HEK293T (cell line): ENCODE measurements around the gene CBX1.
"Not testable (repeated sequence)": the region's sequence is repeated elsewhere in the genome, so short reads cannot be mapped to it uniquely, and the experiment has no call there.

Experiments
- CTCF ChIA-PET: fragments of 350-600 bp; formaldehyde crosslinking; extraction: SDS; loops from one replicate; lab custom pipeline; 2021; ENCODE audit warnings: antibody characterized with exemption, inconsistent platforms; lab: Yijun Ruan, JAX
- POLR2A ChIA-PET: fragments of 350-600 bp; formaldehyde crosslinking; extraction: SDS; loops from one replicate; lab custom pipeline; 2020; ENCODE audit warnings: antibody characterized with exemption, inconsistent platforms; lab: Yijun Ruan, JAX
- DNase-seq: peaks from one replicate; pipeline ENCODE4 v3.0.0; 2012; ENCODE audit warnings: mixed read lengths; ENCODE audit errors: extremely low spot score
- ARNT ChIP-seq: fragments of 450-650 bp; IDR thresholded peaks from 2 replicates; pipeline ENCODE4 v1.6.1; 2017; ENCODE audit warnings: mild to moderate bottlenecking
- BHLHE40 ChIP-seq: fragments of 450-650 bp; IDR thresholded peaks from 2 replicates; pipeline ENCODE4 v1.6.1; 2016; ENCODE audit warnings: mild to moderate bottlenecking, moderate library complexity, borderline replicate concordance
- CTBP1 ChIP-seq: fragments of 450-650 bp; IDR thresholded peaks from 2 replicates; pipeline ENCODE4 v1.6.1; 2016; ENCODE audit warnings: borderline replicate concordance
- ELF4 ChIP-seq: fragments of 450-650 bp; IDR thresholded peaks from 2 replicates; pipeline ENCODE4 v1.6.1; 2017; ENCODE audit warnings: antibody characterized with exemption
- FOXA1 ChIP-seq: fragments of 450-650 bp; IDR thresholded peaks from 2 replicates; pipeline ENCODE4 v1.6.1; 2016; ENCODE audit warnings: mild to moderate bottlenecking
- FOXK2 ChIP-seq: fragments of 450-650 bp; IDR thresholded peaks from 2 replicates; pipeline ENCODE4 v1.6.1; 2016; ENCODE audit warnings: mild to moderate bottlenecking
- FOXM1 ChIP-seq: fragments of 450-650 bp; IDR thresholded peaks from 2 replicates; pipeline ENCODE4 v1.6.1; 2017; ENCODE audit warnings: mild to moderate bottlenecking, borderline replicate concordance
- HDGF ChIP-seq: fragments of 450-650 bp; IDR thresholded peaks from 2 replicates; pipeline ENCODE4 v1.6.1; 2017; ENCODE audit warnings: antibody characterized with exemption, borderline replicate concordance
- L3MBTL2 ChIP-seq: fragments of 450-650 bp; conservative IDR thresholded peaks from 2 replicates; pipeline ENCODE4 v1.6.1; 2016; ENCODE audit warnings: mild to moderate bottlenecking
- LEF1 ChIP-seq: fragments of 450-650 bp; IDR thresholded peaks from 2 replicates; pipeline ENCODE4 v1.6.1; 2017; ENCODE audit warnings: mild to moderate bottlenecking, borderline replicate concordance
- NFRKB ChIP-seq: fragments of 450-650 bp; IDR thresholded peaks from 2 replicates; pipeline ENCODE4 v1.6.1; 2016; ENCODE audit warnings: mild to moderate bottlenecking, moderate library complexity
- SP1 ChIP-seq: fragments of 450-650 bp; IDR thresholded peaks from 2 replicates; pipeline ENCODE4 v1.6.1; 2017
- SUZ12 ChIP-seq: fragments of 450-650 bp; IDR thresholded peaks from 2 replicates; pipeline ENCODE4 v1.6.1; 2016; ENCODE audit warnings: mild to moderate bottlenecking
- TARDBP ChIP-seq: fragments of 450-650 bp; IDR thresholded peaks from 2 replicates; pipeline ENCODE4 v1.6.1; 2016
- ZNF384 ChIP-seq: fragments of 450-650 bp; IDR thresholded peaks from 2 replicates; pipeline ENCODE4 v1.6.1; 2016
- TF ChIP-seq, protein P1 (sequence below): fragments of 450-650 bp; IDR thresholded peaks from 2 replicates; pipeline ENCODE4 v1.6.1; 2016

Gene CBX1

DNA sequence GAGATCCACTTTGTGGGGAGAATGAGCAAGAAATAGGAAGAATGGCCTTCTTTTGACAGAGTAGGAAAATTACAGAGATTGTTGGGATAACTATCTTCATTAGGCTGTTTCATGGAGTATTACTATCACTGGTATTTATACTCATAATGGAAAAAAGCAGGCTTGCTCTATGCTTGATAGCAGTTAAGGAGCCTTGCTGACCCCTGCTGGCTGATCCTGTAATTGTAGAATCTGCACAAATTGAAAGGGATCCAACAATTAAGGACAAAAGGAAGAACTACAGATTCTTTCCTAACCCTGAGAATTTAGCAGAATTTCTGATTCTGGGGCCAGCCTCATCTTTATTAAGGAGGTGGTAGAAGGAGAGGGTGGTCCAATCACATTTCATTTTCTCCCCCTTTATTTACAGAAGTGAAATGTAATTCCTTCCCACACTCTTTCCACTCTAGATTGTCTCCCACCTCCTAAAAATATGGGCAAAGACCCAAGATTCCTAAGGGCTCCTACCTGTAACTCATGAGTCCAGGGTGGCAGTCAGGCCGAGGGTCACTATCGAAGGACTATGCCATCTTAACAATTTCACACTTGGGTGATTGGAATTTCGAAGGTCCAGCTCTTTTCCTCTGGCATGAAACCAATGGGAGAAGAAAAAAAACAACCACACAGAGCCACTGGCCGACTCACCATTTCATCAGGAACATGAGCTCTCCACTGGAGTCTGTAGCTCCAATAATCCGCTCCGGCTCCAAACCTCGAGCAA, 26.8 kb downstream of the CBX1 start:
- TF ChIP-seq HDGF (no peak), ARNT (no peak), ZNF384 (no peak), BHLHE40 (no peak), TARDBP (no peak), NFRKB (no peak), LEF1 (no peak)
- CTCF ChIA-PET: interaction anchor here (0.6 to 4.8 kb wide), 3 partner anchors 10 to 48 kb away, joined by 3 to 27 read pairs (median 5); no protein-coding TSS in a partner anchor
- POLR2A ChIA-PET: interaction anchor here (1.0 to 2.5 kb wide), 4 partner anchors 26 to 50 kb away, joined by 3 to 9 read pairs (median 6); partner anchors contain the start of gene NFE2L1
- peak; percentile 63 for DNase-seq

DNA sequence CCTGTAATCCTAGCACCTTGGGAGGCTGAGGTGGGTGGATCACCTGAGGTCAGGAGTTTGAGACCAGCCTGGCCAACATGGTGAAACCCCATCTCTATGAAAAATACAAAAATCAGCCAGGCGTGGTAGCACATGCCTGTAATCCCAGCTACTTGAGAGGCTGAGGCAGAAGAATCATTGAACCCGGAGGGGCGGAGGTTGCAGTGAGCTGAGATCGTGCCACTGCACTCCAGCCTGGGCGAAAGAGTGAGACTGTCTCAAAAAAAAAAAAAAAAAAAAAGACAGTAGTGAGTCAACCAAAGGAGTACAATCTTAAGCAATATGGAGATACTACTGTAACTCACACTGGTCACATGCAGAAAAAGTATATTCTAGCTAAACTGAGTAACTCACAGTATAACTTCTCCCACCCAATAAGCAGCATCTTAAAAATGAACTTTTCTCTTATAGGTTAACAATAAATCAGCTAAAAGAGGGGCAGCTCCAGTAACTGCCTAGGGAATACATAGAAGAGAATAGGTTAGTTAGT, 27.6 kb downstream of the CBX1 start:
- not testable (repeated sequence) for DNase-seq
- ChIA-PET CTCF (interaction anchor here (0.6 to 4.8 kb wide), 4 partner anchors 47 to 142 kb away, joined by 3 to 27 read pairs (median 8); no protein-coding TSS in a partner anchor), POLR2A (interaction anchor here (1.4 to 1.6 kb wide), 2 partner anchors 26 to 29 kb away, joined by 3 to 8 read pairs; partner anchors contain the start of gene NFE2L1)

DNA sequence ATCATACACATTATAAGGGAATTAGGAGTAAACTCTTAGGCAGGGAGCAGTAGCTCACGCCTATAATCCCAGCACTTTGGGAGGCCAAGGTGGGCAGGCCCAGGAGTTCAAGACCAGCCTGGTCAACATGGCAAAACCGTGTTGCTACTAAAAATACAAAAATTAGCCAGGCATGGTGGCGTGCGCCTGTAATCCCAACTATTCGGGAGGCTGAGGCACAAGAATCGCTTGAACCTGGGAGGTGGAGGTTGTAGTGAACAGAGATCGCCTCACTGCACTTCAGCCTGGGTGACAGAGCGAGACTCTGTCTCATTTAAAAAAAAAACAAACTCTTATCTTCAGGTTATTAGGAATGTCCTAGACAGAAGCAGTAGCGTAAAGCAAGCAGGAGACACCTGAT, 28.5 kb downstream of the CBX1 start:
- ChIA-PET CTCF (interaction anchor here (0.6 to 4.8 kb wide), 4 partner anchors 46 to 652 kb away, joined by 3 to 27 read pairs (median 8); no protein-coding TSS in a partner anchor), POLR2A (interaction anchor here (1.4 to 1.6 kb wide), 2 partner anchors 25 to 28 kb away, joined by 3 to 8 read pairs; partner anchors contain the start of gene NFE2L1)
- DNase-seq: not testable (repeated sequence)

DNA sequence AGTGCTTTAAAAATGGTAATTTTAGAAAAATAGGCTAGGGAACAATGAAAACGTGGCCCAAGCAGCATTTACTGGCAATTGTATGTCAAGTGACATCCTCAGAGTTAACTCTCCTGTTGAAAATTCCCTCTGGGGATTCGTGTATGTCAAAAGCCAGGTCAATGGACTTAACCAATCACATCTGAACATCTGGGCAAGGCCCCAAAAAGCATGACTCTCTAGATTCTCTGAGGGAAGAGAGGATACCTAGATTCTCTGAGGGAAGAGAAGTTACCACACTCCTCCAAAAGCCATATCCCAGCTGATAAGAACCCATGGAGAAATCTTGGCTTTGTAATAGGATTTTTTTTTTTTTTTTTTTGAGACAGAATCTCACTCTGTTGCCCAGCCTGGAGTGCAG, 29.6 kb downstream of the CBX1 start:
- ChIA-PET POLR2A (no interaction called here), CTCF (interaction anchor here (1.0 to 4.8 kb wide), 3 partner anchors 14 to 62 kb away, joined by 3 to 27 read pairs (median 3); no protein-coding TSS in a partner anchor)
- DNase-seq: no peak
- TF ChIP-seq ZNF384: no peak
- TF ChIP-seq CTBP1: no peak

DNA sequence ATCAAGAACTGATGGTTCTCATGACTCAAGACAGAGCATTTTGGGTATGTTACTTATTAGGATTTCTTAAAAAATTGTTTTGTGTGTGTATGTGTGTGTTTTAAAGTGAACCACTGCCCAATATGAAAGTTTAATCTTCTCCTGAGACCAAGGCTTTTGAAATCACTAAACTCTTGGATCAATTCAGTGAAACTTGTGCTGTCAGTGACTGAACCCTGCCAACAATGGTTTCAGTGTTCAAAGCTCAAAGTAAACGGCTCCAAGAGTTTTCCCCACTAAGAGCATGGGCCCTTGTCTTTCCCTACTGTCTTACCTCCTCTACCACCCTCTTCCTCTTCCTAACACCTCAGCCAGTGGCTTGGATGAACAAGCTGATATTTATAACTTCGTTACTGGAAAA, 31.1 kb downstream of the CBX1 start:
- ChIA-PET CTCF (no interaction called here), POLR2A (no interaction called here)
- DNase-seq: no peak
- TF ChIP-seq CTBP1 (no peak), NFRKB (no peak), FOXK2 (no peak)

DNA sequence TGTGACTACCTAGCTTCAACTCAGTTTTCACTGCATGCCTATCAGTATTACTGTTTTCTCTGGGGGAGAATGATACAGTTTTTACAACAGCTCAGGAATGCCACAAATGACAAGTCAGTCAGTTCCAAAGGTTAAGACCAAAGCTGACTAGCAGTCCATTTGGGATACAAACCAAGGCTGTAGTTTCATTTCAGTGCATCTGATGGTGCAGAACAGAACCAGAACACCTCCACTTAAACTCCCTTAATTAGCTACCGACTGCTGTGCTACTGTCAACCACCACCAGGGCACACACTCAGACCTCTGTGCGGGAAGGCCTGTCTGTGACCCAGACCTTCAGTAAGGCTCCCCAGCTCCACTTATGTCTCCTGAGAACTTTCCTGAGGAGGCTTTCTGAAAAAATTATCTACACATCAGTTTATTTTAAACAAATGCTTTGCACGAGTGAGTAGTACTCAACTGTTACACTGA, 32.8 kb downstream of the CBX1 start:
- DNase-seq: peak; percentile 58
- TF ChIP-seq FOXK2: no peak
- no peak for TF ChIP-seq NFRKB
- no peak for TF ChIP-seq LEF1
- TF ChIP-seq, protein P1, sequence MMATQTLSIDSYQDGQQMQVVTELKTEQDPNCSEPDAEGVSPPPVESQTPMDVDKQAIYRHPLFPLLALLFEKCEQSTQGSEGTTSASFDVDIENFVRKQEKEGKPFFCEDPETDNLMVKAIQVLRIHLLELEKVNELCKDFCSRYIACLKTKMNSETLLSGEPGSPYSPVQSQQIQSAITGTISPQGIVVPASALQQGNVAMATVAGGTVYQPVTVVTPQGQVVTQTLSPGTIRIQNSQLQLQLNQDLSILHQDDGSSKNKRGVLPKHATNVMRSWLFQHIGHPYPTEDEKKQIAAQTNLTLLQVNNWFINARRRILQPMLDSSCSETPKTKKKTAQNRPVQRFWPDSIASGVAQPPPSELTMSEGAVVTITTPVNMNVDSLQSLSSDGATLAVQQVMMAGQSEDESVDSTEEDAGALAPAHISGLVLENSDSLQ: no peak
- no peak for TF ChIP-seq ARNT
- CTCF ChIA-PET: interaction anchor here (0.7 to 2.6 kb wide), 9 partner anchors 11 to 43 kb away, joined by 3 to 15 read pairs (median 4); no protein-coding TSS in a partner anchor
- POLR2A ChIA-PET: interaction anchor here (0.8 to 2.5 kb wide), 4 partner anchors 10 to 32 kb away, joined by 3 to 14 read pairs (median 6); partner anchors contain the start of genes CBX1 and NFE2L1

DNA sequence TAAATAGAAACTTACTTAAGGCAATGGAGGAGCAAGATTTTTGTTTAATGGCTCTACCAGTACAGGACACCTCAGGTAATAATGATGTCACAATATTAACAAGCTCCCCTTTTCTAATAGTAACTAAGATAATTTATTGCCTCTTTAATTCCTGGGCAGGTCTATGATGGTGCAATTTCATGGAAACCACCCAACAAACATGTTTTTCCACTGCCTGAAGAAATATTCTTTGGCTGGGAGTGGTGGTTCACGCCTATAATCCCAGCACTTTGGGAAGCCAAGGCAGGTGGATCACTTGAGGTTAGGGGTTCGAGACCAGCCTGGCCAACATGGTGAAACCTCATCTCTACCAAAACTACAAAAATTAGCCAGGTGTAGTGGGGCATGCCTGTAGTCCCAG, 33.5 kb downstream of the CBX1 start:
- POLR2A ChIA-PET: interaction anchor here (0.8 to 2.5 kb wide), 3 partner anchors 10 to 33 kb away, joined by 3 to 14 read pairs (median 7); partner anchors contain the start of genes CBX1 and NFE2L1
- DNase-seq: not testable (repeated sequence)
- CTCF ChIA-PET: interaction anchor here (0.7 to 2.6 kb wide), 7 partner anchors 10 to 43 kb away, joined by 3 to 15 read pairs (median 4); no protein-coding TSS in a partner anchor

DNA sequence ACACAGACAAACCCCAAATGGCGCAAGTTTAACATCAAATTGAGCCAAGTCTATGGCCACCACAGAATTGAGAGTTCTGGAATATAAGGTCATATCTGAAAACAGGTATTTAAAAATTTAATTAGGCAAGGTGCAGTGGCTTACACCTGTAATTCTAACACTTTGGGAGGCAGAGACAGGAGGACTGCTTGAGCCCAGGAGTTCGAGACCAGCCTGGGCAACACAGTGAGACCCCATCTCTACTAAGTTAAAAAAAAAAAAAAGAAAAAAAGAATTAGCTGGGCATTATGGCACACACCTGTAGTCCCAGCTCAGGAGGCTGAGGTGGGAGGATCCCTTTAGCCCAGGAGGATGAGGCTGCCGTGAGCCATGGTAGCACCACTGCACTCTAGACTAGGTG, 34.0 kb downstream of the CBX1 start:
- CTCF ChIA-PET: interaction anchor here (0.6 to 2.6 kb wide), 4 partner anchors 9 to 37 kb away, joined by 3 to 15 read pairs (median 4); no protein-coding TSS in a partner anchor
- no peak for DNase-seq
- POLR2A ChIA-PET: interaction anchor here (0.9 to 3.5 kb wide), 3 partner anchors 9 to 19 kb away, joined by 3 to 20 read pairs (median 7); partner anchors contain the start of gene NFE2L1
- TF ChIP-seq FOXM1: no peak
- no peak for TF ChIP-seq NFRKB
- TF ChIP-seq ELF4: no peak
- TF ChIP-seq L3MBTL2: no peak
- no peak for TF ChIP-seq HDGF
- no peak for TF ChIP-seq BHLHE40
- TF ChIP-seq, protein P1: no peak
- TF ChIP-seq TARDBP: no peak
- no peak for TF ChIP-seq LEF1
- TF ChIP-seq ARNT: no peak
- no peak for TF ChIP-seq CTBP1
- no peak for TF ChIP-seq ZNF384
- no peak for TF ChIP-seq SP1
- TF ChIP-seq FOXK2: no peak
- TF ChIP-seq FOXA1: no peak
- TF ChIP-seq SUZ12: no peak
